GM12878 (cell line): Measurements from ENCODE around the gene CEACAM5. TPM values are rescaled to one million over a fixed set of nuclear protein-coding genes. Genes with fewer than 3 reads are reported as not detected.

ENCODE experiments used
- ATAC-seq: fragments of 200-7000 bp; cut with Tn5 transposase; 3 replicates; pipeline ENCODE4 v1.9.1; 2020; ENCODE audit warnings: mild to moderate bottlenecking, moderate library complexity
- BruUV-seq: library from RNA; stranded (reverse); fragments of 400-500 nt; replicated peaks from 2 replicates; lab custom pipeline; 2021; lab: Mats Ljungman, UMichigan
- CTCF ChIA-PET: fragments of 300-600 bp; sonication (Branson Sonifier 250); formaldehyde crosslinking; extraction: SDS; loops from one replicate; lab custom pipeline; 2021; ENCODE audit warnings: inconsistent platforms; lab: Yijun Ruan, JAX
- POLR2A ChIA-PET: fragments of 350-600 bp; formaldehyde crosslinking; extraction: SDS; loops from one replicate; lab custom pipeline; 2021; ENCODE audit warnings: inconsistent platforms; lab: Charles Lee
- RAD21 ChIA-PET: fragments of 300-600 bp; sonication (Branson Sonifier 250); formaldehyde crosslinking; loops from one replicate; lab custom pipeline; 2023; ENCODE audit warnings: antibody characterized with exemption; ENCODE audit not compliant: unreplicated experiment; lab: Charles Lee
- SMC1A ChIA-PET: fragments of 300-600 bp; sonication (Branson Sonifier 250); formaldehyde crosslinking; loops from one replicate; lab custom pipeline; 2023; ENCODE audit not compliant: unreplicated experiment, uncharacterized antibody; lab: Charles Lee
- DNase-seq: peaks from one replicate; pipeline ENCODE4 v3.0.0-alpha.2; 2011; ENCODE audit warnings: low read depth, low spot score
- FAIRE-seq: peaks from 3 replicates; lab custom pipeline; 2011; peaks lifted over from hg19 to GRCh38; lab: Jason Lieb, UNC
- H2AFZ ChIP-seq: 2 replicates; pipeline ENCODE4 v1.6.0; 2011; ENCODE audit warnings: low read depth, low read length, control low read depth; ENCODE audit not compliant: control insufficient read depth
- H3K27ac ChIP-seq: 2 replicates; pipeline ENCODE4 v1.5.1; 2011; ENCODE audit warnings: control low read depth; ENCODE audit not compliant: control insufficient read depth, insufficient read depth
- H3K27me3 ChIP-seq, 2 experiments: replicated peaks in 1 of 2; 2 replicates each; pipeline versions ENCODE4 v1.6.0 to v1.6.1; 2011; ENCODE audit warnings: low read length in 1 of 2; ENCODE audit not compliant: control insufficient read depth in 2 of 2, insufficient read depth in 2 of 2
- H3K36me3 ChIP-seq, 2 experiments: 2 replicates each; pipeline ENCODE4 v1.5.1; 2011; ENCODE audit warnings: low read length in 1 of 2; ENCODE audit not compliant: control insufficient read depth in 2 of 2, insufficient read depth in 2 of 2
- H3K4me1 ChIP-seq: 2 replicates; pipeline ENCODE4 v1.6.1; 2011; ENCODE audit warnings: mild to moderate bottlenecking, low read length, moderate library complexity, mixed read lengths; ENCODE audit not compliant: control insufficient read depth, insufficient read depth
- H3K4me2 ChIP-seq: 2 replicates; pipeline ENCODE4 v1.6.0; 2011; ENCODE audit warnings: control low read depth; ENCODE audit not compliant: control insufficient read depth, insufficient read depth
- H3K4me3 ChIP-seq: fragments of 200-600 bp; sonication (generic); 2 replicates; pipeline ENCODE4 v1.5.1; 2016
- H3K79me2 ChIP-seq: 2 replicates; pipeline ENCODE4 v1.6.0; 2011; ENCODE audit warnings: low read length; ENCODE audit not compliant: control insufficient read depth, insufficient read depth
- H3K9ac ChIP-seq: 2 replicates; pipeline ENCODE4 v1.8.0; 2011; ENCODE audit warnings: low read length, control low read depth, mixed read lengths; ENCODE audit not compliant: control insufficient read depth, insufficient read depth
- H3K9me3 ChIP-seq: replicated peaks from 3 replicates; pipeline ENCODE4 v1.5.1; 2011; ENCODE audit warnings: mild to moderate bottlenecking, low read length; ENCODE audit not compliant: control insufficient read depth, insufficient read depth
- H4K20me1 ChIP-seq: 2 replicates; pipeline ENCODE4 v1.6.0; 2011; ENCODE audit not compliant: control insufficient read depth, insufficient read depth
- BACH1 ChIP-seq: fragments of 450-650 bp; IDR thresholded peaks from 2 replicates; pipeline ENCODE4 v1.6.1; 2017; ENCODE audit warnings: mild to moderate bottlenecking, borderline replicate concordance
- CHD1 ChIP-seq: IDR thresholded peaks from 2 replicates; pipeline ENCODE4 v1.6.1; 2012; ENCODE audit warnings: low read depth, low read length, improper control_type of control experiment
- CHD2 ChIP-seq: IDR thresholded peaks from 2 replicates; pipeline ENCODE4 v1.6.1; 2011; ENCODE audit warnings: low read depth, low read length, improper control_type of control experiment, borderline replicate concordance
- GATAD2B ChIP-seq: fragments of 450-650 bp; conservative IDR thresholded peaks from 2 replicates; pipeline ENCODE4 v1.6.1; 2017; ENCODE audit warnings: low read depth, mild to moderate bottlenecking, moderate library complexity
- HDGF ChIP-seq: fragments of 450-650 bp; IDR thresholded peaks from 2 replicates; pipeline ENCODE4 v1.6.1; 2016; ENCODE audit warnings: antibody characterized with exemption
- KAT2A ChIP-seq: conservative IDR thresholded peaks from 2 replicates; pipeline ENCODE4 v1.6.1; 2011; ENCODE audit warnings: low read depth, low read length; ENCODE audit not compliant: control insufficient read depth
- MYC ChIP-seq: IDR thresholded peaks from 2 replicates; pipeline ENCODE4 v1.6.1; 2011; ENCODE audit warnings: mild to moderate bottlenecking, low read length, moderate library complexity, inconsistent platforms; ENCODE audit not compliant: insufficient read depth, insufficient replicate concordance, insufficient read length, severe bottlenecking
- POU2F2 ChIP-seq: IDR thresholded peaks from 3 replicates; pipeline ENCODE4 v1.6.1; 2011; ENCODE audit warnings: low read depth, mild to moderate bottlenecking, low read length, borderline replicate concordance
- RBBP5 ChIP-seq: fragments of 200-600 bp; sonication (generic); conservative IDR thresholded peaks from 2 replicates; pipeline ENCODE4 v1.6.1; 2016
- TCF3 ChIP-seq: IDR thresholded peaks from 2 replicates; pipeline ENCODE4 v1.6.1; 2012; ENCODE audit warnings: low read depth, mild to moderate bottlenecking, low read length, borderline replicate concordance; ENCODE audit not compliant: insufficient read depth
- ZNF217 ChIP-seq: fragments of 450-650 bp; IDR thresholded peaks from 2 replicates; pipeline ENCODE4 v1.6.1; 2017; ENCODE audit warnings: antibody characterized with exemption, mild to moderate bottlenecking
- WGBS: methylation state at CpG from one replicate; pipeline ENCODE4 v1.1.6; 2016; ENCODE audit warnings: low lambda C conversion rate; ENCODE audit not compliant: insufficient replicate concordance, insufficient coverage; ENCODE audit errors: missing lambda C conversion rate; 5-methylcytosine and 5-hydroxymethylcytosine counted together
- in situ Hi-C: fragments of 300-500 bp; cut with MboI; formaldehyde crosslinking; loops from 9 replicates; pipeline ENCODE4 v1.14.3; 2018; ENCODE audit warnings: mixed read lengths
- intact Hi-C: fragments of 100-400 bp; cut with micrococcal nuclease; formaldehyde crosslinking; loops from one replicate; pipeline ENCODE4 v1.14.2; 2022; ENCODE audit not compliant: unreplicated experiment
- polyA plus RNA-seq, 11 experiments: library from polyadenylated mRNA; depleted of rRNA in 4 of 11; unstranded in 6 of 11; stranded (reverse) in 5 of 11; fragments of >200 nt; fragmentation: Nextera tagmentation in 4 of 11; fragmentation: Illumina TruSeq in 1 of 11; extraction: Ambion mirVana in 4 of 11; extraction: Trizol in 1 of 11; gene quantifications; 1 replicate in 1 of 11; 2 replicates in 10 of 11; pipeline versions ENCODE4 v1.2.1 to v1.2.3, GENCODE V29; 2011 to 2016; ENCODE audit warnings: inconsistent platforms in 2 of 11, missing spikeins in 2 of 11, low read depth in 1 of 11
- total RNA-seq, 4 experiments: library from RNA; depleted of rRNA in 3 of 4; stranded (reverse); fragments of >200 nt in 3 of 4; fragmentation: Illumina TruSeq in 1 of 4; extraction: Trizol in 1 of 4; gene quantifications; 2 replicates each; pipeline versions ENCODE4 v1.2.1 to v1.2.3, GENCODE V29; 2013 to 2021
- TF ChIP-seq, protein P1 (sequence below), 3 experiments: IDR thresholded peaks in 2 of 3; conservative IDR thresholded peaks in 1 of 3; 2 replicates each; pipeline ENCODE4 v1.5.1; 2011; ENCODE audit warnings: low read depth in 3 of 3, low read length in 3 of 3, mild to moderate bottlenecking in 3 of 3, control low read depth in 2 of 3, moderate library complexity in 2 of 3, inconsistent platforms in 1 of 3, mixed read lengths in 1 of 3; ENCODE audit not compliant: control insufficient read depth in 2 of 3, insufficient read depth in 1 of 3; ENCODE audit errors: extremely low read depth in 1 of 3
- TF ChIP-seq, protein P2 (sequence below): fragments of 450-650 bp; IDR thresholded peaks from 2 replicates; pipeline ENCODE4 v1.6.1; 2017; ENCODE audit warnings: mild to moderate bottlenecking, moderate library complexity

CEACAM5 gene
- total and polyA plus RNA-seq, 10 of the 15 experiments (the other 5 are each of a cell fraction or from before 2014, with no cell fraction given): 0.38 TPM; not detected in 9

DNA sequence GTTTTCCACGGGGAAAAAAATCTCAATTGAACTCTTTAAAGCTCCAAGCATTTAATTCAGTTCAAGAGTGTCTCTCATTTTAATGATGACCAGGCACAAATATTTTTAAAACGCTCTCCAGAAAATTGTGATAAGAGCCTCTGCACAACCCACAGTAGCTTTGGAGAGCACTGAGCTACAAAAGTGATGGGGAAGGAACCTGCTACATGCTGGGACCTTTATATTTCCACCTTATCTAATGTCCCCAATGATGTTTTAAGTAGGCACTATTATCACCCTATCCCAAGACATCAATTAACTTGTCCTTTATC lies 32.8 kb downstream of the CEACAM5 start:
- DNase-seq (no peak), FAIRE-seq (peak; percentile 35), ATAC-seq (no peak)
- ChIA-PET CTCF (interaction anchor here (1.2 to 2.3 kb wide), 3 partner anchors 9 to 52 kb away, joined by 3 to 17 read pairs (median 3); no protein-coding TSS in a partner anchor), POLR2A (no interaction called here), SMC1A (no interaction called here), RAD21 (no interaction called here)
- no peaks in the 10 kb centered on the region for H4K20me1 ChIP-seq
- no peaks in the 10 kb centered on the region for H3K79me2 ChIP-seq
- in situ Hi-C loops (no loop called here), intact Hi-C loops (no loop called here)
- WGBS: 0% methylated on average over 2 of the region's 2 CpGs
- H3K9ac ChIP-seq: no peak overlapping the region
- H3K27me3 ChIP-seq: peaks cover 0 to 2% of the 10 kb centered on the region in 2 experiments; a peak in 1 of 4 replicates
- no peak overlapping the region for H3K4me3 ChIP-seq
- no peaks in the 10 kb centered on the region for H3K36me3 ChIP-seq
- BruUV-seq: no TSS peak
- no peak overlapping the region for H2AFZ ChIP-seq
- TF ChIP-seq RBBP5 (no peak), MYC (no peak), BACH1 (no peak), GATAD2B (no peak), CHD1 (no peak)
- no peak overlapping the region for H3K27ac ChIP-seq
- H3K9me3 ChIP-seq: no peaks in the 10 kb centered on the region
- H3K4me1 ChIP-seq: no peaks in the 10 kb centered on the region
- H3K4me2 ChIP-seq: no peak overlapping the region

DNA sequence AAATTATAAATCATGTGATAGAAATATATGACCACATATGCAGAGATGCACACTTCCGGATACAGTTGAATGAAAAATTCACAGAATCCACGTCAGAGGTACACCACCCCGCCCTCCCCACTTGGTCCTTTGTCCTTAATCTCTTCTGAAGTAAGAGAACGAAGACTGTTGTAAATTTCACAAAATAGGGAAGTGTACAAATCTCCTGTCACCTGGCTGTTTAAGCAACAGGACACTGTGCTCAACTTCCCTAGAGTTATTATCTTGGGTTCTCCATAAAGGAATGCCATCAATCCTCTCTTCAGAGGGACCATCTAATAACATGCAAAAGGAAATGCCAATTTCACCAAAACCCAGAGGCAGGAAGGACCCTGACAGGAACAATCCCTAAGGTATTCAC lies 36.4 kb downstream of the CEACAM5 start:
- DNase-seq (no peak), FAIRE-seq (no peak), ATAC-seq (no peak)
- no peaks in the 10 kb centered on the region for H3K9me3 ChIP-seq
- no peak overlapping the region for H3K4me2 ChIP-seq
- H3K9ac ChIP-seq: no peak overlapping the region
- no peaks in the 10 kb centered on the region for H4K20me1 ChIP-seq
- CTCF ChIA-PET: interaction anchor here (0.9 to 1.3 kb wide), 3 partner anchors 38 to 102 kb away, joined by 3 read pairs; no protein-coding TSS in a partner anchor
- 3% methylated on average over 4 of the region's 4 CpGs for WGBS
- SMC1A ChIA-PET: interaction anchor here (1.0 kb wide), 1 partner anchor 52 kb away, joined by 3 read pairs; no protein-coding TSS in a partner anchor
- no peaks in the 10 kb centered on the region for H3K4me1 ChIP-seq
- intact Hi-C loops: no loop called here
- BruUV-seq: no TSS peak
- no peak overlapping the region for H3K4me3 ChIP-seq
- RAD21 ChIA-PET: no interaction called here
- in situ Hi-C loops: no loop called here
- POLR2A ChIA-PET: no interaction called here
- no peaks in the 10 kb centered on the region for H3K79me2 ChIP-seq
- H3K36me3 ChIP-seq: no peaks in the 10 kb centered on the region
- no peak overlapping the region for H2AFZ ChIP-seq
- H3K27me3 ChIP-seq: peaks cover 0 to 6% of the 10 kb centered on the region in 2 experiments; a peak in 1 of 4 replicates
- H3K27ac ChIP-seq: no peak overlapping the region
- TF ChIP-seq, protein P1, sequence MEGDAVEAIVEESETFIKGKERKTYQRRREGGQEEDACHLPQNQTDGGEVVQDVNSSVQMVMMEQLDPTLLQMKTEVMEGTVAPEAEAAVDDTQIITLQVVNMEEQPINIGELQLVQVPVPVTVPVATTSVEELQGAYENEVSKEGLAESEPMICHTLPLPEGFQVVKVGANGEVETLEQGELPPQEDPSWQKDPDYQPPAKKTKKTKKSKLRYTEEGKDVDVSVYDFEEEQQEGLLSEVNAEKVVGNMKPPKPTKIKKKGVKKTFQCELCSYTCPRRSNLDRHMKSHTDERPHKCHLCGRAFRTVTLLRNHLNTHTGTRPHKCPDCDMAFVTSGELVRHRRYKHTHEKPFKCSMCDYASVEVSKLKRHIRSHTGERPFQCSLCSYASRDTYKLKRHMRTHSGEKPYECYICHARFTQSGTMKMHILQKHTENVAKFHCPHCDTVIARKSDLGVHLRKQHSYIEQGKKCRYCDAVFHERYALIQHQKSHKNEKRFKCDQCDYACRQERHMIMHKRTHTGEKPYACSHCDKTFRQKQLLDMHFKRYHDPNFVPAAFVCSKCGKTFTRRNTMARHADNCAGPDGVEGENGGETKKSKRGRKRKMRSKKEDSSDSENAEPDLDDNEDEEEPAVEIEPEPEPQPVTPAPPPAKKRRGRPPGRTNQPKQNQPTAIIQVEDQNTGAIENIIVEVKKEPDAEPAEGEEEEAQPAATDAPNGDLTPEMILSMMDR (IDR thresholded peaks at IDR 0.05 in 2 of 3, conservative IDR thresholded peaks at IDR 0.05 in 1 of 3; ENCODE audit: control insufficient read depth in 2 of 3, extremely low read depth in 1 of 3, insufficient read depth in 1 of 3, low read depth in 3 of 3, low read length in 3 of 3): no peak
- TF ChIP-seq TCF3 (no peak), CHD2 (no peak), KAT2A (no peak), ZNF217 (no peak), POU2F2 (no peak), HDGF (no peak)
- TF ChIP-seq, protein P2, sequence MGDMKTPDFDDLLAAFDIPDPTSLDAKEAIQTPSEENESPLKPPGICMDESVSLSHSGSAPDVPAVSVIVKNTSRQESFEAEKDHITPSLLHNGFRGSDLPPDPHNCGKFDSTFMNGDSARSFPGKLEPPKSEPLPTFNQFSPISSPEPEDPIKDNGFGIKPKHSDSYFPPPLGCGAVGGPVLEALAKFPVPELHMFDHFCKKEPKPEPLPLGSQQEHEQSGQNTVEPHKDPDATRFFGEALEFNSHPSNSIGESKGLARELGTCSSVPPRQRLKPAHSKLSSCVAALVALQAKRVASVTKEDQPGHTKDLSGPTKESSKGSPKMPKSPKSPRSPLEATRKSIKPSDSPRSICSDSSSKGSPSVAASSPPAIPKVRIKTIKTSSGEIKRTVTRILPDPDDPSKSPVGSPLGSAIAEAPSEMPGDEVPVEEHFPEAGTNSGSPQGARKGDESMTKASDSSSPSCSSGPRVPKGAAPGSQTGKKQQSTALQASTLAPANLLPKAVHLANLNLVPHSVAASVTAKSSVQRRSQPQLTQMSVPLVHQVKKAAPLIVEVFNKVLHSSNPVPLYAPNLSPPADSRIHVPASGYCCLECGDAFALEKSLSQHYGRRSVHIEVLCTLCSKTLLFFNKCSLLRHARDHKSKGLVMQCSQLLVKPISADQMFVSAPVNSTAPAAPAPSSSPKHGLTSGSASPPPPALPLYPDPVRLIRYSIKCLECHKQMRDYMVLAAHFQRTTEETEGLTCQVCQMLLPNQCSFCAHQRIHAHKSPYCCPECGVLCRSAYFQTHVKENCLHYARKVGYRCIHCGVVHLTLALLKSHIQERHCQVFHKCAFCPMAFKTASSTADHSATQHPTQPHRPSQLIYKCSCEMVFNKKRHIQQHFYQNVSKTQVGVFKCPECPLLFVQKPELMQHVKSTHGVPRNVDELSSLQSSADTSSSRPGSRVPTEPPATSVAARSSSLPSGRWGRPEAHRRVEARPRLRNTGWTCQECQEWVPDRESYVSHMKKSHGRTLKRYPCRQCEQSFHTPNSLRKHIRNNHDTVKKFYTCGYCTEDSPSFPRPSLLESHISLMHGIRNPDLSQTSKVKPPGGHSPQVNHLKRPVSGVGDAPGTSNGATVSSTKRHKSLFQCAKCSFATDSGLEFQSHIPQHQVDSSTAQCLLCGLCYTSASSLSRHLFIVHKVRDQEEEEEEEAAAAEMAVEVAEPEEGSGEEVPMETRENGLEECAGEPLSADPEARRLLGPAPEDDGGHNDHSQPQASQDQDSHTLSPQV: no peak
